Smooth muscle cell (in vitro differentiated cells): ENCODE measurements around the gene RIPK4. TPM values are rescaled to one million over a fixed set of nuclear protein-coding genes. Genes with fewer than 3 reads are reported as not detected.
A peak's percentile ranks its signal among the peaks of the same experiment; 100 is the strongest.

ENCODE experiments used
- DNase-seq: peaks from one replicate; lab custom pipeline; 2025; ENCODE audit not compliant: unreplicated experiment; lab: John Stamatoyannopoulos, UW
- H2AFZ ChIP-seq: fragments of 200-600 bp; sonication (generic); 2 replicates; pipeline ENCODE4 v1.6.0; 2016; ENCODE audit warnings: antibody characterized with exemption, low read depth, mild to moderate bottlenecking
- H3F3A ChIP-seq: fragments of 200-600 bp; sonication (generic); 2 replicates; pipeline ENCODE4 v1.6.0; 2017; ENCODE audit warnings: antibody characterized with exemption, low read depth
- H3K27ac ChIP-seq: fragments of 200-600 bp; sonication (generic); 2 replicates; pipeline ENCODE4 v1.5.1; 2016; ENCODE audit warnings: low read depth, mild to moderate bottlenecking
- H3K27me3 ChIP-seq: fragments of 200-600 bp; sonication (generic); 2 replicates; pipeline ENCODE4 v1.6.1; 2016; ENCODE audit warnings: low read depth, mild to moderate bottlenecking
- H3K36me3 ChIP-seq: fragments of 200-600 bp; sonication (generic); 2 replicates; pipeline ENCODE4 v1.5.1; 2016; ENCODE audit warnings: low read depth
- H3K4me1 ChIP-seq: fragments of 200-600 bp; sonication (generic); 2 replicates; pipeline ENCODE4 v1.5.1; 2016; ENCODE audit warnings: low read depth
- H3K4me2 ChIP-seq: fragments of 200-600 bp; sonication (generic); 2 replicates; pipeline ENCODE4 v1.6.0; 2016; ENCODE audit warnings: mild to moderate bottlenecking
- H3K4me3 ChIP-seq: fragments of 200-600 bp; sonication (generic); 2 replicates; pipeline ENCODE4 v1.5.1; 2016; ENCODE audit warnings: mild to moderate bottlenecking
- H3K79me2 ChIP-seq: fragments of 200-600 bp; sonication (generic); 2 replicates; pipeline ENCODE4 v1.6.0; 2016; ENCODE audit warnings: low read depth, mild to moderate bottlenecking
- H3K9ac ChIP-seq: fragments of 200-600 bp; sonication (generic); 2 replicates; pipeline ENCODE4 v1.6.0; 2016; ENCODE audit warnings: low read depth
- H3K9me3 ChIP-seq: fragments of 200-600 bp; sonication (generic); replicated peaks from 2 replicates; pipeline ENCODE4 v1.5.1; 2016; ENCODE audit warnings: low read depth
- H4K20me1 ChIP-seq: fragments of 200-600 bp; sonication (generic); 2 replicates; pipeline ENCODE4 v1.6.0; 2016; ENCODE audit warnings: low read depth
- WGBS: methylation state at CpG from one replicate; pipeline ENCODE4 v1.1.7; 2016; ENCODE audit warnings: low lambda C conversion rate; 5-methylcytosine and 5-hydroxymethylcytosine counted together
- polyA plus RNA-seq: library from polyadenylated mRNA; unstranded; fragments of >200 nt; fragmentation: Nextera tagmentation; extraction: Ambion mirVana; gene quantifications from 2 replicates; pipeline ENCODE4 v1.2.1, GENCODE V29; 2016
- total RNA-seq: library from RNA; depleted of rRNA; stranded (reverse); fragments of >200 nt; gene quantifications from 2 replicates; pipeline ENCODE4 v1.2.3, GENCODE V29; 2014
- TF ChIP-seq, protein P1 (sequence below): fragments of 200-600 bp; sonication (generic); IDR thresholded peaks from 2 replicates; pipeline ENCODE4 v1.5.1; 2017; ENCODE audit warnings: borderline replicate concordance, mild to moderate bottlenecking, antibody characterized with exemption; ENCODE audit not compliant: insufficient read depth, poor library complexity, severe bottlenecking

RIPK4 gene
- total and polyA plus RNA-seq, 2 experiments from 2014 or later: 1.1 to 3.7 TPM

DNA sequence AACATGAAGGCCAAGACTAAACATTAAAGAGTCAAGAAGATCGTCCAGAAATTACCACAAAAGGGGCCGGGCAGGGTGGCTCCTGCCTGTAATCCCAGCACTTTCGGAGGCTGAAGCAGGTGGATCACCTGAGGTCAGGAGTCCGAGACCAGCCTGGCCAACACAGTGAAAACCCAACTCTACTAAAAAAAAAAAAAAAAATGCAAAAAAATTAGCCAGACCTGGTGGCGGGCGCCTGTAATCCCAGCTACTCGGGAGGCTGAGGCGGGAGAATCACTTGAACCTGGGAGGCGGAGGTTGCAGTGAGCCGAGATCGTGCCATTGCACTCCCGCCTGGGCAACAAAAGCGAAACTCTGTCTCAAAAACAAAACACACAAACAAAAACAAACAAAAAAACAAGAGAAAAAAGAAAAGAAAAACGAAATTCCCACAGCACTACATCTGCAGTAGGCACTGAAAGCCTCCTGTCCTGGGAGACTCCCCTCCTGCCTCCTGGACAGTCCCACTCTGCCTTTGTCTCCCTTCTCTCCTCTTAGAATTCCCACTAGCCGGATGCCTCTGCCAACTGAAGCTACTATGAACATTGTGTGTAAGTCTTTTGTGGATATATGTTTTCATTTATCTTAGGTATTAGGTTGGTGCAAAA is 17.7 kb upstream of the RIPK4 start:
- Histone ChIP-seq H3K9me3 (no peaks in the 10 kb centered on the region), H3K36me3 (no peaks in the 10 kb centered on the region), H2AFZ (no peak overlapping the region), H3K4me1 (no peaks in the 10 kb centered on the region), H3K4me2 (no peak overlapping the region), H3K27me3 (peaks cover 23% of the 10 kb centered on the region), H3K27ac (no peak overlapping the region), H3K9ac (no peak overlapping the region), H4K20me1 (no peaks in the 10 kb centered on the region), H3K4me3 (no peak overlapping the region), H3K79me2 (no peaks in the 10 kb centered on the region), H3F3A (no peaks in the 10 kb centered on the region)
- WGBS: 92% methylated on average over 15 of the region's 15 CpGs
- TF ChIP-seq, protein P1, sequence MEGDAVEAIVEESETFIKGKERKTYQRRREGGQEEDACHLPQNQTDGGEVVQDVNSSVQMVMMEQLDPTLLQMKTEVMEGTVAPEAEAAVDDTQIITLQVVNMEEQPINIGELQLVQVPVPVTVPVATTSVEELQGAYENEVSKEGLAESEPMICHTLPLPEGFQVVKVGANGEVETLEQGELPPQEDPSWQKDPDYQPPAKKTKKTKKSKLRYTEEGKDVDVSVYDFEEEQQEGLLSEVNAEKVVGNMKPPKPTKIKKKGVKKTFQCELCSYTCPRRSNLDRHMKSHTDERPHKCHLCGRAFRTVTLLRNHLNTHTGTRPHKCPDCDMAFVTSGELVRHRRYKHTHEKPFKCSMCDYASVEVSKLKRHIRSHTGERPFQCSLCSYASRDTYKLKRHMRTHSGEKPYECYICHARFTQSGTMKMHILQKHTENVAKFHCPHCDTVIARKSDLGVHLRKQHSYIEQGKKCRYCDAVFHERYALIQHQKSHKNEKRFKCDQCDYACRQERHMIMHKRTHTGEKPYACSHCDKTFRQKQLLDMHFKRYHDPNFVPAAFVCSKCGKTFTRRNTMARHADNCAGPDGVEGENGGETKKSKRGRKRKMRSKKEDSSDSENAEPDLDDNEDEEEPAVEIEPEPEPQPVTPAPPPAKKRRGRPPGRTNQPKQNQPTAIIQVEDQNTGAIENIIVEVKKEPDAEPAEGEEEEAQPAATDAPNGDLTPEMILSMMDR: no peak
- DNase-seq: no peak

DNA sequence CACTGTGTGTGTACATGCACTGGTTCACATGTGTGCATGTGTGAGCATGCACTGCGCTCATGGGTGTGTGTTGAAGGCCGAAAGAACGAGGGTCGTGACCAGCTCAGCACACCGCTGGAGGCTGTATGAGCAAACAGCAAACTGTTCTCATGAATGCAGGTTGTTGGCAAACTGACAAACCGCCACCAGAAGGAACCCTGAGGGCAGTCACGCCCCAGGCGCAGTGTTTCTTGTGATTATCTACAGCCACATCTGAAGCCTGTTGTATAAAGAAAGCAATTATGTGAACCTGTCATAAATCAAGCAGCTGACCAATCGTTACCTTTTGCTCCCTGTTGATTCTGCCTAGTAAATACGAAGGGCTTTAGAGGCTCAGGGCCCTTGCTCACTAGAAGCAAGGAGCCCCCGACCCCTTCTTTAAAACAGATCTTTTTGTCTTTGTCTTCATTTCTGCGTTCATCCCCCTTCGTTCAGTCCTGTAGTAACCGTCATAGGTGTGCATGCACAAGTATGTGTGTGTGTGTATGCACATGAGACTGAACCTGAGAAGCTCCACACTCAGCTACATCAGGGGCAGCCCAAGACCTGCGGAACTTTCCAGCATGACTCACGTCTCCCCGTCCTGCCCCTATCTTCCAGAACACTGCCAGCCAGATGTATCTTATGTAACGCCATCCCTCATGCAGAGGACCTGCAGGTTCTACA is 16.8 kb upstream of the RIPK4 start:
- Histone ChIP-seq H3K27ac (peak overlapping the region; percentile 57), H2AFZ (no peak overlapping the region), H3K9me3 (no peaks in the 10 kb centered on the region), H3K36me3 (no peaks in the 10 kb centered on the region), H3K4me2 (no peak overlapping the region), H3K9ac (no peak overlapping the region), H4K20me1 (no peaks in the 10 kb centered on the region), H3K4me3 (no peak overlapping the region), H3F3A (no peaks in the 10 kb centered on the region), H3K27me3 (peaks cover 29% of the 10 kb centered on the region), H3K4me1 (peaks cover 4% of the 10 kb centered on the region), H3K79me2 (no peaks in the 10 kb centered on the region)
- no peak for DNase-seq
- TF ChIP-seq, protein P1: no peak
- WGBS: 57% methylated on average over 18 of the region's 18 CpGs

DNA sequence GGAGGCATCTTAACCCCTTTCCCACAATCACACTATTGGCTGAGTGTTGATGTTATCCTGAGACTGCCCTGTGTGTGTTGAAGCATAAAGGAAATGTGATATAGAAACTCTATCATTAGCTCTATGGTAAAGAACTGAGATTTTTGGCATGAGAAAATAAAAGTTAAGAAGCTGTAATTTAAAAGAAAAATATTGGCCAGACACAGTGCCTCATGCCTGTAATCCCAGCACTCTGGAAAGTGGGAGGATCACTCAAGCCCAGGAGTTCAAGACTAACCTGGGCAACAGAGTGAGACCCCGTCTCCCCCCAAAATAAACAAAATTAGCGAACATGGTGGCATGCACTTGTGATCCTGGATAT is 14.2 kb upstream of the RIPK4 start:
- WGBS: 82% methylated on average over 2 of the region's 2 CpGs
- no peak for DNase-seq

More for the DNA sequence above, 14.2 kb upstream of the RIPK4 start:
- Histone ChIP-seq H3K79me2 (no peaks in the 10 kb centered on the region), H3K4me3 (no peak overlapping the region), H3K27ac (no peak overlapping the region), H3K36me3 (no peaks in the 10 kb centered on the region), H3K9me3 (no peaks in the 10 kb centered on the region), H3K4me2 (no peak overlapping the region), H3K4me1 (peaks cover 13% of the 10 kb centered on the region), H3F3A (no peaks in the 10 kb centered on the region), H3K9ac (no peak overlapping the region), H2AFZ (no peak overlapping the region), H4K20me1 (no peaks in the 10 kb centered on the region), H3K27me3 (peaks cover 27% of the 10 kb centered on the region)
- TF ChIP-seq, protein P1: no peak
